KG1 (cell line): ENCODE results near the gene IGF1R.

Experiments
- DNase-seq: peaks from one replicate; lab custom pipeline; 2025; lab: John Stamatoyannopoulos, UW

IGF1R gene

DNA sequence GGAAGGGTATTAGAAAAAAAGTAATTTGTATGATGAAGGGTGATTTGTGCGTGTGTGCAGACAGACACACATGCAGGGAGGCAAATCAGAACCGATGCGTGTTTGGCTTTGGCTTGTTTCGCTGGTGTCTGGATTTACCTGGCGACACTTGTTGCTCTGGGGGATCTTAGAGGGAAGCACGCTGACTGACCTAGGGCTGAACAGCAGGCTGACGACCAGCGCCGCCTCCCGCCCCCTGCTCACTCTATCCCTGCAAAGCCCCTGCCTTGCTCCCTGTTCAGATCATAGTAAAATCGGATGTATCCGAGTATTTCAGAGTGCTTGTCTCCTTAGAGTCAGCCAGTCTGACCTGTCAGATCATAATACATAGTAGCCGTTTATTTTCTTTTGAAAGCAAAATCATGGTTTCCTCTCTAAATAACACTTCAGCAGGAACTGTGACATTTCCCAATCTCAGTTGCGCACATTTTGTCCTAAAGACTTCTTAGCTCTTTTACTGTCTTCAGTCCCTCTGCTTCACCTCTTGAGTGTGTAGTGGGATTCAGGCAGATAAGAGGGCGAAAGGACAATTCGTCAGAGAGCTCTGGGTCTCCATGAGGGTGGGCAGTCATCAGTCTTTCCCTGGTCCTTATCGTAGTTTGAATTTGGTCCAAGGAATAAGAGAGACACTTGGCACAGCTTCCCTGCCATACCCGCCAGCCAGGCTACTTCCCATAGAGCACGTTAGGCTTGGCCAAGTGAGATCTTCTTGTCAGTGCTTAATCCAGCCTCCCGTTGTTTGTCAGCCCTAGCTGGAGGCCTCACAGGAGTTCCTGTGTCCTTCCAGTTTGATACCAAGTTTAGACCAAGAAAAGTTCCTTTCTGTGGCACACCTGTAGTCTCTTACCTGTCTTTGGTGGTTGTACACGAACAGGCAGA lies 261.9 kb downstream of the IGF1R start:
- no peak for DNase-seq

DNA sequence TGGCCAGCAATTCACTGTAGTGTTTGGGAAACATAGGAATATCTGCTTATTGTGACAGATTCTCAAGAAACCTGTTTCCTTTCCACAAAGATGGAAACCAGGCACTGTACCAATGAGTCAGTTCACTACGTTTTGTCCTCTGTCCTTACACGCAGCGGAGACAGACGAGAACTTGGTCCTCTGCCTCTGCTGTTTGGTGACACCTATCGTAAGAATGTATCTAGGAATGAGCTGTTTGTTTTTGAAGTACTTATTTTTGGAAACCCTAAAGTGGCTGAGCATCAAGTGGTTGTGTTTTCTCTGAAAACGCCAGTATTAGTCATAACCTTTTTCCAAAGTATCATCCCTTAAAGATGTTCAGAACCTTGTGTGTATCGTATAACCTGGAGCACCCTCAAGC lies 266.3 kb downstream of the IGF1R start:
- no peak for DNase-seq

DNA sequence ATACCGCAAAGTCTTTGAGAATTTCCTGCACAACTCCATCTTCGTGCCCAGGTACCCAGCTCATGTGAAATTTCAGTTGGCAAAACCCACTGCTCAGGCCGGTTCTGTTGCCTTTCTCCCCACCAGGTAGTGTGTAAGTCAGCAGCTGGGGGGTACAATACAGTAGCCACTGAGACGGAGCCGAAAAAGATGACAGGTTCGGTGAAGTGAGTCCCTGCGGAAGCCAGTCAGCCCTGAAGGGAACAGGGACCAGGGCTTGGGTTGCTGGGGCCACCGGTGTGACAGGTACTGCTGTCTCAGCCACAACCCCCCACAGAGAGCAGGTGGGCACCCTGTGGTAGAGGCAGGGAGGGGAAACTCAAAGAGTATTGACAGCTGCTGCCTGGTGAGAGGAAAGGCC lies 268.5 kb downstream of the IGF1R start:
- no peak for DNase-seq

DNA sequence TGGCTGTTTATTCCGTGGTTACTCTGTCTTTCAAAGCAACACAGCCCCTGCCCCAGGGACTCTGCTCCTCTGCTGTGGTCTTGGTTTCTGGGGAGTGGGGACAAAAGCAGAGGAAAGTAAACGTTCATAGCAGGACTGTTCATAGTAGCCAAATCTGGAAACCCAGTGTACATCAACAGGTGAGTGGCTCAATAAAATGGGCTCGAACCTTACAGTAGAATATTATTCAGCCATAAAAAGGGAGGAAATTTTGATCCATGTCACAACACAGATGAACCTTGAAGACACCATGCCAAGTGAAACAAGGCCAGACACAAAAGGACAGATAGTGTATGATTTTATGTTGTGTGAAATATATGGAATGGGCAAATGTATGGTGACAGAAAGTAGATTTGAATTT lies 269.1 kb downstream of the IGF1R start:
- no peak for DNase-seq

DNA sequence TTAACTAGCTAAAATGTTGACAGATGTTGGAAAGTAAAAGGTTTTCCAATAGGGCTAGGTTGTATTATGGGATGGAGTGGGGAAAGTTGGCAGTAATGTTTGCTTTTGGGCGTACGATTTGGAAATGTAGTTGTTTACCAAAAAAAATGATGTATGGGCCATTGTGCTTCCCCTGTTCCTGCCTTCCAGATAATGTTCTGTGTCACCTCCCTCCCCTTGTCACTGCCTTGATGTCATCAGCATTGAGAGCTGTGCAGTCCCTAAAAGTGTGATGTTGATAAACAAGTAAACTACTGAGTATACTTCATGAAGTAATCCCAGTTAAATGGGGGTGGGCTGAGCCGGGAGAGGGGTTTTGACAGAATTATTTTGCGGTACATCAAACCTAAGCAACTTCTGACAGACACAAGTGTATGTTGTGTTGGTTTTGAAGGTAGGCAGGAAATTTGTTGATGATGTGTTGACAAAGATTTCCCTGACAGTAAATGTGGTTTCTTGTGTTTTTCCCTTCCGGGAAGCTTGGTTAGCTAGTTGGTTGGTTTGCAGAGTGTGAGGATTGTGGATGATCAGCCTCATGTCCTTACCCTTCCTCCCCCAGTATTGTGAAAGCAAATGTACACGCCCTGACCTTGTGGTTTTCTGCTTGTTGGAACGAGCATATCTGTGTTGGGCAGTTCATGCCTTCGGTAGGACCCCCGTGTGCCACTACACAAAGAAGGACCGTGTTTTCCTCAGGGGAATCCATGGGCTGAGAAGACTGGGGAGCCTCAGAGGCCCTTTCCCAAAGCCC lies 271.9 kb downstream of the IGF1R start:
- no peak for DNase-seq

DNA sequence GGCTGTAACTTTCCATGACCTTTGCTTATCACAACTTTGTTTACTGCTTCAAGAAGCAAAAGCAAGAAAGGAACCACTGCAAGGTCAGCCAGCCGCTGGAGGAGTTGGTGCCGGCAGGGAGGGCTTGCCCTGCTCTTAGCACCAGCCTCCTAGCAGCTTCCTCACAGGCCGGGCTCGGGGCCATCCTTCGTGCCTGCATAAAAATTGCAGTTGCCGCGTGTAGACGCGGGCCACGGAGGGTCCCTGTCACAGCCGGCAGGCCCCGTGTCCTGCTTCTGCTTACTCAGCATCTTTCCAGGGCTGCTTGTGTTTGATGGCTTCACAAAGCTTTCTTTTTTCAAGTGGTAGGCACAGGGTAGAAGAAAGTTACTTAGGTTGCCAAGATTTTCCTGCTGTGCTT lies 274.8 kb downstream of the IGF1R start:
- DNase-seq, result no peak

DNA sequence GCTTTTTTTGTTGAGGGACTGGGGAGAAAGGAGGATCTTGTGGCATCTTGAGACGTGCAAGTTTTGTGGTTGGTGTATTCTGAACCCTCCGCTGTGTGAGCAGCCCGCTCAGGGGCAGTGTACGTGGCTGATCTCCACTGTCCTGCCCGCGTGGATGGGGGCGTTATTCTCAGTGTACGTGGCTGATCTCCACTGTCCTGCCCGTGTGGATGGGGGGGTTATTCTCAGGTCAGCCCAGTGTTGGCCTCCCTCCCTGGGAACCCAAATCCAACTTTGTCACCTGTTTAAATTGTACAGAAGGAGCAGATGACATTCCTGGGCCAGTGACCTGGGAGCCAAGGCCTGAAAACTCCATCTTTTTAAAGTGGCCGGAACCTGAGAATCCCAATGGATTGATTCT lies 275.2 kb downstream of the IGF1R start:
- no peak for DNase-seq

DNA sequence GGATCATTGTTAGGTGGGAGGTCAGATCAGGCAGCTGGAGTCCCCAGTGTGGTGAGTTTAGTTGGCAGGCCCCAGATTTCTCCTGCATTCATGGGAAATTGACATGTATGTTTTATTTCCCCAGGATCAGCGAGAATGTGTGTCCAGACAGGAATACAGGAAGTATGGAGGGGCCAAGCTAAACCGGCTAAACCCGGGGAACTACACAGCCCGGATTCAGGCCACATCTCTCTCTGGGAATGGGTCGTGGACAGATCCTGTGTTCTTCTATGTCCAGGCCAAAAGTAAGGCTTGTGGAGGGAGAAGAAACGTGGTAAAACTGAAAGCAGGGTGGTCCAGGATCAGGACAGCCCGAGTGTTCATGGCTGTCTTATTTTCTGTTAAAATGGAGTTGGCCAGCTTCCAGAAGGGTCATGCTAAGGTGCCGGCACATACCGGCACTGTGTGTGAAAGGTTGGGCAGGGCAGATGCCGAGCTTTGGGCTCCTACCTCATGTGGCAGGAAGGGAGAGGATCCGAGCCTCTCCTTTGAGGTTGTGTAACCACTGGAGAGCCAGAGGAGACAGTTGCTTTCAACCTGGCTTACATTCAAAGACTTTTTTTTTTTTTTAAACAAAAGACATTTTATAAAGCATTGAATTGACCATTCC lies 276.2 kb downstream of the IGF1R start:
- DNase-seq, result no peak

DNA sequence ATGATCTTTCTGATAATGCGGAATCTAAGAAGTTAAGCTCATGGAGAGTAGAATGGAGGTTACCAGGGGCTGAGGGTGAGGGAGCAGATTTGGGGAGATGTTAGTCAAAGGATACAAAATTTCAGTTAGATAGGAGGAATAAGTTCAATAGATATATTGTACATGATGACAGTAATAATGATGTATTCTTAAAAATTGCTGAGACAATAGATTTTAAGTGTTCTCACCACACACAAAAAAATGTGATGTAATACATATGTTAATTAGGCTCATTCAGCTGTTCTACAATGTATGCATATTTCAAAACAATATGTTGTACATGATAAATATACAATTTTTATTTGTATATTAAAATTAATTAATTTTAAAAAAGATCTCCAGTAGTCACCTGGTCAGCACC lies 277.9 kb downstream of the IGF1R start:
- no peak for DNase-seq

DNA sequence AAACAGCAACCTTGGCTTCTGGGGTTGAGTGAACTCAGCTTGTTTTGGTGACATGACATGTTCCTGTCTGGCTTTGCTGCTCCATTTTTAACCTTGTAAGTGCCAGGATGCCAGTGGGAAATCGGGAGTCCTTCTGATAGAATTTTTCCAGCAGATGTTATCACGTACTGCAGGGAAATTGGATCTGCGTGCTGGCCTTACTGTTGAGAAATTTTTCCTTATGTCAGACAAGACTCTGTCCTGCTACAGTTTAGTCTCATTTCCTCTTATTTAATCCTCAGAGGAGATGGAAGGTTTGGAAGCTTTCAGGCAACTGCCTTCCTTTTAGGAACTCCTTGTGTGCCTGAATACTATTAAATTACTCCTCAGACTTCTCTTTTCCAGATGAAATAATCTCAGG lies 278.7 kb downstream of the IGF1R start:
- DNase-seq, result no peak

DNA sequence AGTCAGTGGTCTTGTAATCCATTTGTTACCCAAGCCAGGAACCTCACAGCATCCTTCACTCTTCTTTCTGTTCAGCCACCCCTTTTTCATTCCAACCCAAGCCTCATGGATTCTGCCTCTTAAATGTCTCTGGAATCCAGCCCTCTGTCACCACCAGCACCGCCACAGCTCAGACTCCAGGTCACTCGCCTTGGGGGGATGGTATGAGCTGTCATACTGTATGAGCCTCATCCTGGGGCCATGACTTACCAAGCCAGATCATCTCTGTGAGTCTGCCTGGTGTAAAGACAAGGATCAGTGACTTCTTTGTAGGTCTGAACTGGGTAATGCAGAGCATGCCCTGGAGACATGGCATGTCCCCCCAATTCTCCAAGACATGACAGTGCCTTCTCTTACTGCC lies 279.7 kb downstream of the IGF1R start:
- DNase-seq, result no peak

DNA sequence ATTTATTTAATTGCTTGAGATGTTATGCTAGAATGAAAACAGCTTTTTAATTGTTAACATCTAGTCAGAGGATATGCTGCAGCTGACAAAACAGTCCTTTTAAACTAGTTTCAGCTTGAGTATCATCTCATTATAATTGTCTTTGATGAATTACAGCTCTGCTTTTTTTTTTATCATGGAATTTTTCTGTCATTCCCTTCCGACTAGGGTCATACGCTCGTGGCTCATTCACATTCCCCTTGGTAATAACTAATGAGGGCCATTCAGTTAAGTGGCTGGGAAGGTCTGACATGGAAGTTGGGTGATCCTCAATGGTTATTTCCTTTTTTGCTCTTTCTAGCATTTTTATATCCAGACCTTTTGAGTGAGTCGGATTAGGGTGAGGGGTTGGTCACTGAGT lies 282.2 kb downstream of the IGF1R start:
- DNase-seq, result no peak

DNA sequence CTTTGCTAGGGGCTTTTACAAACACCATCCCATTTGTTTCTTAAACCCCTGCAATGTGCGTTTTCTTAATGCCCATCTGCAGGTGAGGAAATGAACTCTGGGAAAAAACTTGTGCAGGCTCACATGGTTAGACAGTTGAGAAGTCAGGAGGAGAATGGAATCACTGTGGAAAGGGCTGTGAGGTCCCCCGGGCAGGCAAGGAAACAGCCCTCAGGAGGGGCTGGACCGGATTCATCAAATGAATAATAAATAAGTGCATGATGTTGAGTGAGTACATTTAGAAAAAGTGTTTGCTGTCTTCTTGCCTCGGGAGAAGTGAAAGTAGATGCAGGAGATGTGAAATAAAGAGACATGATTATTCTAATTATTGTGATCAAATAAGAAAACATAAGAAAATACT lies 282.7 kb downstream of the IGF1R start:
- DNase-seq, result no peak

DNA sequence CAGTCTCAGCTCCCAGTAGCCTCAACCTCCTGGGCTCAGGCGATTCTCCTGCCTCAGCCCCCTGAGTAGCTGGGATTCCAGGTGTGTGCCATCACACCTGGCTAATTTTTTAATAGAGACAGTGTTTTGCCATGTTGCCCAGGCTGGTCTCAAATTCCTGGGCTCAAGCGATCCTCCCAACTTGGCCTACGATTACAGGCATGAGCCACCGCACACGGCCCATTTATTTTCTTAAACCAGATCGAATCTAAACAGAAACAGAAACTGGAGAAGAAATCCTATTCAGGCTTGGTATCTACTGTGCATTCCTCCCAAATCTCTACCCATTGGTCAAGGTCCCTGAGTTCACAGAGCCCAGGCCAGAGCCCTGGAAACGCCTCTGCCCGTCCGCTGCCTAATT lies 285.1 kb downstream of the IGF1R start:
- no peak for DNase-seq

DNA sequence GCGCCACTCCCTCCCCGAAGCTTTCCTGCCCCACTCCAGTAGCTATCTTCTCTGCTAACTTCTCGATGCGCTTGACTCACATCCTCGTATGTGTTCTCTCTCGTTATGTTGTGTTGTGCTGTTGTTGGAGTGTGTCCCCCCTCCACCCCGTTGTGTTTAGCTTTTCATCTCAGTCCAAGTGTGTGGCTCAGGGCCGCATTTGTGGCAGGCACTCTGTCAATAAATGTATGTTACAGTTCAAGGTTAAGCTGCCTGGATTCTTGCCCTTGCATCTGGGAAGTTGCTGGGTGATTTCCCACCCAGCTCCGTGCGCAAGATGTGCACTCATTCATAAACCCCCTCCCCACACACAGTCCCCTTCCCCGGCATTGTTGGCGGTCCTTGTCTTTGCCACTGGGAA lies 287.4 kb downstream of the IGF1R start:
- DNase-seq, result no peak

DNA sequence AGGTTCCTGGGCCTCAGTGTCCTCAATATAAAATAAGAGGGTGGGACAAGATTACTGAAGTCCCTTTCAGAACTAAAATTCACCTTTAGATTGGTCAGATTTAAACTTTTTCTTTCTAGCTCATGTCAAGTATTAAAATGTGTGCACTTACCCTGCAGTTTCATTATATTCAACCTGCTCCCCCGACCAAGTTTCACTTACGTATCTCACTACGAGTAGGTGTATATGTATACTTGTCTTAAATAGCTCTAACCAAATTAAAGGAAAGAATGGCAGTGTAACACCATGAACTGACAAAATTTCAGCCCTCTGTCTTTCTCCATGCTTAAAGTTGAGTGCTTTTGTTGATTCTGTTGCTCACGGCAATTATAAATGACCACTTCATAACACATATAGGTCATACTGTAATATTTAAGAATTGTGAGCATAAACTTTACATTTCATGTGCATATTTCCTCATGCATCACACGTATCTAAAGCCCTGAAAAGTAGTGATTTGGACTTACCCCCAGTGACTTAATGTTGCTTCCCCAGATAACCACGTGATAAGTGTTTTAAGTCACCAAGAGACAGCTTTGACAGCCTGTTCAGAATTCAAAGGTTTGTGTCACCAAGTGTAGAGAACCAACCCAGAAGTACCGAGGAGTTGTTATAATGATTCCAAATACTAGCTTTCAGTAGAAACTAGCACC lies 289.2 kb downstream of the IGF1R start:
- DNase-seq, result no peak

DNA sequence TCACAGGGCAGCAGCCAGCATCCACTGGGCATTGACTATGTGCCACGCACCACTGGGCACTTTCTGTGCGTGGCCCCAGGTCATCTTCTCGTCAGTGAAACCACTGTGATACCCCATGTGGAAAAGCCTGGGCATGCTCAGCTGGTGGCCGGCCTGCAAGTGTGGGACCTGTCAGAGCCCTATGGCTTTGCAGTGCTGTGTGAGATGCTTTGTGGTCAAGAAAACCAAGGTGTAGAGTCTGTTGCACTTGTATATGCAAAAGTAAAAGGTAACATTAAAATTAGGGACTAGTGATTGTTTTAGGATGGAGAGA lies 289.7 kb downstream of the IGF1R start:
- no peak for DNase-seq

DNA sequence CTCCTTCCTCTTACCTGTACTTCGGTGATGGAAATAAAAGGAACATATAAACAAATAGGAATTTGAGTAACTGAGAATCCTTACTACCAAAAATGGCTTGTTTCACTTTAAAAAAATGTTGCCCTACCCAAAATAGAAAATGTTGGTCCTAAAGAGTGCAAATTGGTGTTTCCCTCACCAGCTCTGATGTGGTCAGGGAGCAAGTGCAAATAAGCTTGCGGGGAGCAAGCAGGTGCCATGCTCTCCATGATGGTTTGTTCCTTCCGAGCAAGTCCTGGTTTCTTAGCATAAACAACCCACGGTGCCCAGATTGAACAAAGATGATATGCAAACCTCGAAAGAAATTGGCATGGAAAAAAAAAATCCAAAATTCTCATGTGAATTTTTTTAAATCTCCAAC lies 290.5 kb downstream of the IGF1R start:
- DNase-seq, result no peak

DNA sequence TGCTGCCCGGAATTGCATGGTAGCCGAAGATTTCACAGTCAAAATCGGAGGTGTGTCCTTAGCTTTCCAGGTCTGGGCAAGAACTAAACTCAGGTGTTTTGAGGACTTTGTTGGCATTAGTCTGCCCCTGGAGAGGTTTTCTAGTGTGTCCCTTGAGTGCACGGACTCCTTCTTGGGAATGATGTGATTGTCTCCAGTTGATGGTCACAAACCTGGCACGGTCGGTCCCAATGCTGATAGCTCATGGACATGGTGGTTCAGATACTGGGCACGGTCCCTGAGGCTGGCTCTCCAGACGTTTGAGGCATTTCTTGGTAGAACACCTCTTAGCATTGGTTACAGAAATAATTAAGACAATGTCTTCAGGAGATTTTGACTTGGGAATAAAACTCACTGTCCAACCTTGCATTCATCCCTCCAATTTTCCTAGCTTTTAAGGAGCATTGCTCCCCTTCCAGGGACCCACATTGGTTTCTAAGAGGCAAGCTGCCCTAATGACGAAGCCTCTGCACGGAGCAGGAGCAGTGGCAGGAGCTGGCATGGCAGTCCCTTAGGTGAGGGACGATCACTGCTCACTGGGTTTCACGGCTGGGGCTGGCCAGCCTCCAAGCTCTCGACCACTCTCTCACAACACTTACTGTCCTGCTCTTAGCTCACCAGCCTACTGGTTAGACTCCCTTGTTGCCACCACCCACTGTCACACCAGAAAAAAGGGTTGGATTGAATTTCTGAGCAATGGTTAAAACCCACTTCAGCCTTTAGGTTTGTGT lies 291.2 kb downstream of the IGF1R start:
- no peak for DNase-seq

DNA sequence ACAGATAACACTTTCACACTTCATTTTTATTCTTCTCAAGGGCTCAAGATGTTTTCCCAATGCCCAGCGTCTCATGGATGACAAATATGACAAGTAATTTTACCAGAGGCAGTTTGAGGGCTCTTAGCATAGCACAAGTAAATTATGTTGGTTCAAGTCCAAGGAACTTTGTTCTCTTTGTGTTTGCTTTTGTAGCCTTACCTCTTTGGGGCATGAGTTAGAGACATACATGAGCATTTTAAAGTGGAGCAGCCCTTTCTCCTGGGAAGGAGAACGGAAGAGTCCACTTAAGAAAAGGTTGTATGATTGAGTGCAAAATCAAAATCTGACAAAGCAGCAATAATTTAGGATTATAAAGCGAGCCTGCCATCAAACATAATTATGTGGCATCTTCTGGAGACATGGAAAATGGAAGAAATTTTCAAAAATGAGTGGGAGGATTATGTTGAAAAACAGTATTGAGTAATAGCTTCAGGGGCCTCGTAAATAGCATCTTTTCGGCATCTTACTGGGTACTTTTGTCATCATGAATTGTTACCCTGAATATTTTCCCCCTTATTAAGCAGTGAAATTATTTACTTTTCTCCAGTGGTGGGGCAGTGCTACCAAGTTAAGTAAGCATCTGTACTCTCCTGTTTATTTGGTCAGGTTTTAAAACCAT lies 293.4 kb downstream of the IGF1R start:
- DNase-seq, result no peak

DNA sequence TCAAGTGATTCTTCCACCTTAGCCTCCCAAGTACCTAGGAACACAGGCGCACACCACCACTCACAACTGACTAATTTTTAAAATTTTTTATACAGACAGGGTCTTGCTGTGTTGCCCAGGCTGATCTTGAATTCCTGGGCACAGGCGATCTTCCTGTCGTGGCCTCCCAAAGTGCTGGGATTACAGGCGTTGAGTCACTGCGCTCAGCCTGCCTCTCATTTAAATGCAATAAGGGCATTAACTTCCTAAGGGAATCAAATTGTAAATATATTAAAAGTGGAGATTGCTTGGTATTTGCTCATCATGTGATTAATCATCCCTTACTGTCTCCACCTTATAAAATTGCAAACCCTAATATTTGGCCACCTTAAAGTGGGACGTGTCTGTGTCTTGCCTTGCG lies 294.1 kb downstream of the IGF1R start:
- no peak for DNase-seq
